GM19035 (cell line): ENCODE measurements around the gene CFAP53.

ENCODE experiments used
- ATAC-seq: cut with Tn5 transposase; IDR thresholded peaks from one replicate; pipeline ENCODE4 v1.9.1; 2021; ENCODE audit not compliant: unreplicated experiment

Gene CFAP53

DNA sequence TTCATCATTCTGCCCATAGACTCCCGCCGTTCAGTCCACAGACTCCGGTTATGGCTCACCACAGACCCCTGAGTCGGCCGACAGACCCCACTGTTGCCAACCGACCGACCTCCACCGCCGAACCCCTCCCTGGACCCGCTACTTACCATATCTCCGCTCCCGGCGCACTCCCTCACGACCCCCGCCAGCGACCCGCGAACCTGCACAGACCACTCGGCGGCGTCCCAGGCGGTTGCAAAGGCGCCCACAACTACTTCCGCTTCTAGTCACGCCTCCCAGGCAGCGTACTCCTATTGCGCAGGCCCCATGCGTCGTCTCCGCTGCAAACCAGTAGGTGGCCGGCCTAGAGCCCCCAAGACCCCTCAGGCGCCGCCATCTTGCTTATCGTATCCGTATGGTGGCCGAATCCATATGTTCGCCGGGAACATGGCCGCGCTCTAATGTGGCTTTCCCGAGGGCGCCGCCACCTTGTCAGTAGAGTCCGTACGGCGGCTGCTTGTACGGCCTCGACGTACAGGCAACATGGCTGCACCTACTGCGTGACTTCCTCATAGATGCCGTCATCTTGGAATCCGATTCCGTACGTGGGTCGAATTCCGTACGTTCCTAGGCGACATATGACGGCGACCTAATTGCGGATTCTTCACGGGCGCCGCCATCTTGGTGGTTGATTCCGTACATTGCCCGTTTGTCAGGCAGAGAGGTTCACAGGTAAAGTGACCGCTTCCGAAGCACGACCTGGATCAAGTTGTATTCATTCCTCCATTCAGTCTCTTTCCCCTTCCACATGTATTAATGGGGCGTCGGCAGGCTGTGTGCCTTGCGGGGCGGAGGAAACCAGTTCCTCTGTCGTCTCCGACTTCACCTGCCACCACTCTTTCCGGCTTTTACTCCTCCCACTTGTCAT is 21.4 kb upstream of the CFAP53 start, which contains the start of gene CXXC1:
Gene CXXC1 (minus strand): TSS at position 252 of the 907 bp plus-strand sequence. CDS start 103 bp downstream, at position 149.
- peak; percentile 93 for ATAC-seq

DNA sequence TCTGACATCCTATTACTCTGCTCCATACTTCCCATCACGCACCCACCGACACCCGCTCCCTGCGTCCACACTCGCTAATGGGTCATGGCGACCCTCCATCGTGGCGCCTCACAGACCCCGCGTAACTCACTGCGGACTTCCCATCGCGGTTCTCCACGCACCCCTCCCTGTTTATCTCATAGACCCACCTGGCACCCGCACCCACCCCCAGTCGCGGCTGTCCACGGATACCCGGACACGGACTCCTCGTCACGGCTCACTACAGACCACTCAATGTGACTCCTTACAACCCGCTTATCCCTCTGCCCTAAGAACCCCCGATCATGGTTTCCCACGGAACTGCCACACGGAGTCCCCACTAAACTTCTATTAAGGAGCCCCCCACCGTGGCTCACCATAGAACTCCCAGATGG is 20.7 kb upstream of the CFAP53 start:
- no peak for ATAC-seq

DNA sequence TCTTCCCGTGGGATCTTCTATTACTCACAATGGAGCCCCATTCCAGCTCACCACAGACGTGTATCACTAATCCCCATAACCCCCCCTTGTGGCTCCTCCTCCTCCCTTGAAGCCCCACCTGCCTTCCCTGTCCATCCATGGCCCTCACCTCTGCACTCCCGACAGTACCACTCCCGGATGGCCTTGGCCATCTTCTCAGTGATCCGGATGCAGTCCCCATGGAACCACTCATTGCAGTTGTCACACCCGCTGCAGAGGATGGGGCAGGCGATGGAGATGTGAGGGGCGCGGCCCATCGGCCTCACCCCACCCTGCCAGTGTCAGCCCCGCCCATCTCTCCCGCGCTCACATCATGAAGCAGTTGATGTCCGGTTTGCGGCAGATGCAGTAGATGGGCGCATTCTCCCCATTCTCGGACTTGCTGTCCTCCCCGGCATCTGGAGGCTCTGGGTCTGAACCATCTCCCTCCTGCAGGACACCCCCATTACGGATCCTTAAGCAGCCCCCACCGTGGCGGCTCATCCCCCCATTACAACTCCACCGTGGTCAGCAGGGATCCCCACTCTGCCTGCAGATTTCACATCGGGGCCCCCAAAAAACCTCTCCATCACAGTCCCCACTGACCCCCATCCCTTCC is 20.2 kb upstream of the CFAP53 start:
- no peak for ATAC-seq

DNA sequence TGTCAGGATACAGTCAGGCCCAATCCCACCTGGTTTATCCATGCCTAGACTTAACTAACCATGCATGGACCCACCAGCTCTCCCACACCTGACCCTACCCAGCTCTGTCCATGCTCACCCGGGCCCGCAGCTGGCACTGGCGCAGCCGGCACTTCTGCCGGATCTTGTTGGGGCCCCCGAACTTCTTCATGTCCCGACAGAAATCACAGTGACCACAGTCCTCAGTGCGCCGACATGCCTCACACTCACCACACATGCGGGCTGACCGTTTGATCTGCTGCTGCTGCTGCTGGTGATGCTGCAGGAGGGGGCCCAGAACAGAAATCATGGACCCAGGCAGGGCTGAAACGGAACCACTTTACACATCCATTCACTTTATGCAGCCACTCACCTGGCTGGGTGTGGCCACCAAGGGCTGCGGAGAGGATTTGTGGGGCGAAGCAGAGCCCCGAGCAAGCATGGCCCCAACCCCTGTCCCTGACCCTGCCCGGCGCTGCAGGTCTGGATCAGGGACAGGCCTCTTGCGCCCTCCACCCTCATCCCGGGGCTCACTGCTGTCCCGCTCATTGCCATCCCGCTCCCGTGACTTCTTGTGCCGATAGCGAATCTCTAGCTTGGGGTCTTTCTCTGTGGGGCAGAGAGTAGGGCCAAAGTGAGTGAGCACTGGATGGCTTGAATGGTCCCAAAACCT is 19.5 kb upstream of the CFAP53 start:
- ATAC-seq, result no peak

DNA sequence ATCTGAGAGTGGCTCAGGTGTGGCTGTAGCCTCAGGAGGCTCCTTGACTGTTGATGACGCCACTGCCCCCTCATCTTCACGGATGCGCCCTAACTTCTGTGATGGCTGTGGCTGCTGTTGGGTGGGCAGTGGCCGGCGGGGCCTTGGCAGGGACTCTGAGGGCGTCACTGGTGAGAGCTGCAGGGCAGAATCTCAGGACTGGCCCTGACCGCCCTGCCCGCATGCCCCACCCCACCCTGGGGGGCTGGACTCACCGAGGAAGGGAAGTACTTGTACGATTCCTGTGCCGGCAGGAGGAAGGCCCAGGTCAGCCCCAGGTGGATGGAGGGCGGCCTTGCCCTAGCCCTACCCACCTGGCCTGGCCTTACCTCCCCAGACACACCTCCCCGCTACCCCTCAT is 18.8 kb upstream of the CFAP53 start:
- ATAC-seq, result no peak

DNA sequence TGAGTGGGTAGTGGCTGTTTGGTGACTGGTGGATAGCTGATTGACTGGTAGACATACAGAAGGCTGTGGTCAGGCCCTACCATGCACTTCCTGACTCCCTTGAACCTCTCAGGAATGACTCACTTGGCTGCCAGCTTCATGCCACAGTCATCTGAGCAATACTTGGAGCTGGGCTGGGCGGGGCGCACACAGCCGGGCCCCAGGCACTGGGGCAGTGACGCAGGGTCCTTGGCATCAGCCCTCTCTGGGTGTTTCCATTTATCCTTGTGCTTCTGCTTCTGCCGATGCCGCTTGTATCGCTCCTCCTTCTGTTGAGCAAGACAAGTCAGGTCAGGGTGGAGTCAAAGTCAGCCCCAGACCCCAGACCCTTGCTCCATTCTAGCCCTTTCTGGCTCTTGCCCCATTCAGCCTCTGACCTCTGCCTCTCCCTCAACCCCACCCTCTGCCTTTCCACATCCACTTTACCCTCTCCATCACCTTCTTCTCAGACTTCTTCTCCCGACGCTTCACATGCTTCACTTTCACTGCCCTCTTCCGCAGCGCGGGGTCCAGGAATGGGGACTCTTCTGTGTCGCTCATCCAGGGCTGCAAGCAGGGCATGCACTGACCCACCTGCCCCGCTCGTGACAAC is 18.1 kb upstream of the CFAP53 start:
- no peak for ATAC-seq

DNA sequence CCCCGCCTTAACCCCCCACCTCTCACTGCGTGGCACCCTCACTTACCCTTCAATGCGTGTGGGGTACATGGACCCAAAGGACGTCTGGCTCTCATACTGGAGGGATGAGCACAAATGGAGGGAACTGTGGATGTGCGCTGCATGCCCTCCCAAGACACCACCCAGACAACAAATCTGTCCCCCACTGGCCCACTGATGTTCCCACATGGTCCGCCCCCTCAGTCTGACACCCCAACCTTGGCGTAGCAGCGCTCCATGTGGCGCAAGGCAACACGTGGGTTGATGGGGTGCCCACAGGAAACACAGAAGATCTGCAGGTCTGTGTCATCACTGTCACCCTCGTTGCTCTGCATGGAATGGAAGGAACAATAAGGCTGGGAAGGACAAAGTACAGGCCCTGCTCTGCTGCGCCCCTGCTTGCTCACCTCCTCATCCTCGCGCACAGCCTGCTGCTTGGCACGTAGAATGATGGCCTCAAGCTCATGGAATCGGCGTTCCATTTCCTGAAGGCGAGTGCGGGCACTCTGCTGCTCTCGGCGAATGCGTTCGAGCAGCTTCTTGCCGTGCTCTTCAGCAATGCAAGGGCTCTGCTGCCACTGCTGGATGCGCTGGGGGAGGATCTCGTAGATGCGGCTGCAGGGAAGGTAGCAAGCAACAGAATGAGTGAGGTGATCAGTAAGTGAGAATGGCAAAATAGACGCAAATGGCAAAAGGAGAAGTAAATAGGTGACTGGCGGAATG is 17.3 kb upstream of the CFAP53 start:
- ATAC-seq, result no peak

DNA sequence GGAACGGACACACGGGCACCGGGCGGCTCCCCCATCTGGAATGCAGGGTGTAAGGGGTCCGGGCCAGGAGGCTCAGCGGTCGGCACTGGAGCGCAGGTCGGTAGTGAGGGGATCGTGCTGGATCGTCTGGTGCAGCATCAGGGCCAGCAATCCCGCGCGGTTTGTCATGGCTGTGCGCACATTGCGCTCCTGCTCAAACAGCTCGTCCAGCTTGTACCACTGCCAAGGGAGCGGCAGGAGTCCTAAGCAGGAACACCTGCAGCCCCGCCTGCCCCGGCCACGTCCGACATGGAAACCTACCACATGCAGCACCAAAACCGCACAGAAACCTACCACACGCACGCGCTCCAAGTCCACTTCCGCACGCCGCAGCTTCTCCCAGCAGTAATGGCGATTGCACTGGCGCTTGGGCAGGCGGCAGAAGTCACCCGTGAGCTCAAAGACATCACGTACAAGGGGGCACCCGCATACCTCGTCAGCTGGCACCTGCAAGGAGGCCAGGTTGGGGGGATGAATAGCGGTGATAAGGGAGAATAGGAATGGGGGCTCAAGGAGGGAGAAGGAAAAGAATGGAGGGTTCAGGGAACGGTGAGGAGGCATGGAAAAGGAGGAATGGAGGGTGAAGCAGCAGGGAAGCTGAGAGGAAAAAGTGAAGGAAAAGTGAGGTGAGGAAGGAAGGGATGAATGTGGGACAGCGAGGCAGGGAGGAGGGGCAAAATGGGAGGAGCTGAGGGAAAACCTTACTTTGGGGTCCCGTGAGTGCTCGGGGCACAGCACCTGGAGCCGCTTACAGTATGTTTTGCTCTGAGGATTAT is 16.4 kb upstream of the CFAP53 start:
- ATAC-seq, result no peak

DNA sequence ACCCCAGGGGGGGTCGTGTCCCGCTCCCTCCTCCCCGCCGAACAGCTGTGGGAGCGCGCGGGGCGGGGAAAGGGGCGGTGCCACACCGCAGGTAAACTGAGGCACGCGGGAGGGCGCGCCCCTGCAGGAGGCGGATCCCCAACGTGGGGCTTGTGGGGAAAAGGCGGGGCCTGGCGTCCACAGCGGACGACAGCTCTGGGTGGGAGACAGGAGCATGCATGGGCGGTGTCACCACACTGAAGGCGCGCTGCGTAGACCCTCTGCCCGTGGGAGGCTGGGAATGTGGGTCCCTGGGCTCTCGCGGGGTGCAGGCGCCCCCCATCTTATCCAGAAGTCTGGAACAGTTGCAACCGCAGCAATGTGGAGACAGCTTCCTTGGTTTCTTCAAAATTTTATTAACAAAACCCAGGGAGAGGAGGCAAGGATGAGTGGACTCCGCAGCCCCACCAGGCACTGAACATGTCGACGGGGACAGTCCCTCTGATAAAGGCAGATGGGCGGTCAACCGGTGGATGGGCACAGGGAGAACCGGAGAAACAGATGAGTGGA is 15.8 kb upstream of the CFAP53 start:
- ATAC-seq, result no peak

DNA sequence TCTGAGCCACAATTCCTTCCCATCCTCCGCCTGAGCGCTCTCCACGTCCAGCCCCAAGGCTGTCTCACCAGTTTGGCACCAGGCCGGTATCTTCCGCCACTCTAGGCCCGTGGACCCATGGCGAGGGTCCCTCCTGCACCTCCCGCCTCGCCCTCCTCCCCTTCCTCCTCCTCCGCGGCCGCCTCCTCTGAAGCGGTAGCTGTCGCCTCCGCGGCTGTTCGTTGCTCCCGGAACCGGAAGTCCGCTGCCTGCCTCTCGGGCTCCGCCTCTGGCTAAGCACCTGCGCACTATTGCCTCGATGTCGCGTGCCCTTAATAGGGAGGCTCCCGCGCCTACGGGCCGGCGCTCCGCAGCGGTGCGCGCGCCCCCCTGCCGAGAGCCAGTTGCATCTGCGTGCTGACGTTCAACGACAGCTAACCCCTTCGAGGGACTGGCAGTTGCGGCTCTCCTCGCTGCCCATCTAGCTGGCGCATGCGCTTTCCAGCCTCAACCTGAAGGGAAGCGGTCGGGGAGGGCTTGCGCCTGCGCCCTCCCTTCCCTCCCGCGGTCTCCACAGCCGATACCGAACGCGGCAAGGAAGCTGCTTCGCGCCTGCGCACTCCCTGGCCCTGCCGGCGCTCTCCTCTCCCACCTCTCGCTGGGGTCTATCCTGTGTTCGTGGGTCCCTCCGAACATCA is 15.1 kb upstream of the CFAP53 start, which contains the start of gene MBD1:
Gene MBD1 (minus strand): TSS at position 229 of the 677 bp plus-strand sequence. CDS start 1,531 bp downstream, outside the sequence.
- ATAC-seq, result peak; percentile 92

DNA sequence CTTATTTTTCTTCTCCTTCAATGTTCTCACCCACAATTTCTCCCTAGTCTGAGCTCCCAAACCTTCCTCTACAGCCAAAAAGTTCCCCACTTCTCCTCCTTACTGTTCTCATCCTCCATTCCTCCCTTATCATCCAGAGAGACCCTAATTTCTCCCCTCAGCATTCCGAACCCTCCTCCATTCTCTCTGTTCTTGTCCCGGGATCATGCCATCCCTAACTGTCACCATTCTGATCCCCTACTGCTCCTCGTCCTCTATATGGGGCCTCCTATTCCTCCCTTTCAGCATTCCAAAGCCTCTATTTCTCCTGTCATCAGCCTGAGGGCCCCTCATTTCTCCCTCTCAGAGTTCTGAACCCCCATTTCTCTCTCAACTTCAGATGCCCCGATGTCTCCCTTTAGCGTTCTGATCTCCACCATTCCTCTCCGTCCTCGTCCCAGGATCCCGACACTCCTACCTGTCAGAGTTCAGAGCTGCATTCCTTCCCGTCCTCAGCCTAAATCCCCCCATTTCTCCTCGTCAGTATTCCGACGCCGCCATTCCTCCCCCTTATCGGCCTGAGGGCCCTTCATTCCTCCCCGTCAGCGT is 14.5 kb upstream of the CFAP53 start:
- no peak for ATAC-seq

DNA sequence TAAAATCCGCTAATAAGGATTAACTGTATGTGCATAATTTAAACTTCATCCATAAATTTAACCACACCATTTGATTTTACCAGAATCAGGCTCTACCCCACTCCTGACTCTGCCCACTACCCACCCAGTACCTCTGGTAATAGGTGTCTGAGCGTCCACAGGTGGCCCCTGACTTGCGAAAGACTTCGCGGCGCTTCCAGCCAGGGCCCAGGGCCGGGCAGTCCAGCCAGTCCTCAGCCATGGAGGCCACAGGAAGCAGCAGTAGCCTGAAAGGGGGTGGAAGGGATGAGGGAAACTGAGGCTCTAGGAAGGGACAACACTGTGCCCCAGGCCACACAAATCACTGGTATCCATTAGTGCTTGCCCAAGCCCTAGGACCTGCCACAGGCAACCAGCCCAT is 13.5 kb upstream of the CFAP53 start:
- ATAC-seq, result no peak

DNA sequence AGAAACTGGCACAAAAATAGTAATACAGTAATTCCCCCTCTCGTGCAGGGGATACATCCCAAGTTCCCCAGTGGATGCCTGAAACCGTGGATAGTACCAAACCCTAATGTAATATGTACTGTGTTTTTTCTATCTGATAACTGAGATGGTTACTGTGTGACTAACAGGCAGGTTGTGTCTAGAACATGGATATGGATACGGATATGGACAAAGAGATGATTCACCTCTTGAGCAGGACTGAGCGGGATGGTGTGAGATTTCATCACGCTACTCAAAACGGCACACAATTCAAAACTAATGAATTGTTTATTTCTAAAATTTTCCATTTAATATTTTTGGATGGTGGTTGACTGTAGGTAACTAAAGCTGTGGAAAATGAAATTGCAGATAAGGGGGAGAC is 11.6 kb upstream of the CFAP53 start:
- ATAC-seq, result no peak

DNA sequence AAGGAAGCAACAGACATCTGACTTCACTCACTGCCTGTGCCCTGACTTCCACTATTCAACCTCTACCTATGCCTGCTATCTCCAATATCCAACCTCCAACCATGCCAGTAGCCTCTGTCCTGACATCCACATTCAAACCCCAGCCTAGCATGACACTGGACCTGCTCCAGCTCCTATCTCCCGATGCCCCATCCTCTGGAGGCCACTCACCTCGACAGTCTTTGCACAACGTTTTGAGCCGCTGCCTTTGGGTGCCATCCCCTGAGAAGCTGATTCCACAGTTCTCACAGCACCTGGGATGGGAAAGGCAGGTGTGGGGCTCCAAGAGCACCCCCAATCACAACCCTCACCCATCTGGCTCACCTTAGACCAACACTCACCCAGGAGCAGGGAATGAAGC is 10.2 kb upstream of the CFAP53 start:
- no peak for ATAC-seq

DNA sequence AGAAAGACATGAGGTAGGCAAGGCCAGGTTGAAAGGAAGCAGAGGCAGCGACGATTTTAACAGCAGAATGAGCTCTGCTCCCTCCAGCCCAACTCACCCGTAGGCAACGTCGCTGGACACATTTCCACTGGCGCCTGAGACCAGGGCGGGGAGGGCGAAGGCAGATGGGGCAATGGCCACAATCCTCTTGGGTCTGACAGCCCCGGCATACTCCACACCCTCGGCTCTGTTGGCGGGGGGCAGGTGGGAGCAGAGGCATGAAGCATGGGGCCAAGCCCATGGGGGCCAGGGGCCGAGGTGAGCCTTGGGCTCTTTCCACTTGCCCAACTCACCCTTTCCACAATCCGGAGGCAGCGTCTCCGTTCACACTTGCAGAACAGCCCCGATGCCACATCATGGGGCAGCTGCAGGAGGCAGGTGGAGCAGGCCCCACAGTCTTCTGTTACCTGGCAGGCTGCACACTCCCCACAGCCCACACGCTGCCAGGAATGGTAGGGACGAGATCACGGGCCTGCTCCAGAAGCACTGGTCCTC is 9.3 kb upstream of the CFAP53 start:
- no peak for ATAC-seq

DNA sequence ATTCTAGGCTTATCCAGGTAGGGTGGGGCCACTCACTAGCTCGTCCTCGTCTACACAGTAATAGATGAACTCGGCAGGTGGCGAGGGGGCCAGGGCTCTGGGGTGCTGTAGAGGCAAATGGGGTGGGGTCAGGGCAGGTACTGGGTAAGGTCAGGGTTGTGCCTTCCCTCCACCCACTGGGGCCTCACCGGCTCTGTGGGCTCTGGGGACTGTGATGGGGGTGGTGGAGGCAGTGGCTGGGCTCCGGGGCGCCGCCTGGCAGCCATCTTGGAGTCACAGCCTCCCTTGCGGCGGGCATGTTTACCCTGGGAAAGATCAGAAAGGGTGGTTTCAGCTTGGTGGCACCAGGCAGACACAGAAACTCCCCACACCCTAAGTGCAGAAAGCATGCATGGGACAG is 8.6 kb upstream of the CFAP53 start:
- no peak for ATAC-seq

DNA sequence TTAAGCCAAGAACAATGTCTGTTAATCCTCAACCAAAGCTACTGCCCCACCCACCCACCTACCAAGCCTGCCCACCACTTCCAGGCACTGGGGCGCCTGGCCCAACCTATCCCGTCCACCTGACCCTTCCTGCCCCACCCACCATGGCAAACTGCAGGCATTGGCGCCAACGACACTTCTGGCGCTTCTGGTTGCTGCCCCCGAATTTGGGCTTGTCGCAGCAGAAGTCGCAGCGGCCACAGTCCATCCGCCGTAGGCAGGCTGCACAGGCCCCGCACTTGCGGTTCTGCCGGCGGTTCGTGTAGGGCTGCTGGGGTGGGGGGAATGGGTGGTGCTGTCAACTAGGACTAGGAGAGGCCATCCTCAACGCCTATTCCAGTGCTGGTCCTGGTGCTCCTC is 7.7 kb upstream of the CFAP53 start:
- ATAC-seq, result no peak
